Measurements from ENCODE around the gene CHST3.
A peak's percentile ranks its signal among the peaks of the same experiment; 100 is the strongest.

Gene CHST3

GRCh38 chr10:71980181-71981014, 16.2 kb downstream of the CHST3 start:
- Histone ChIP-seq H3K4me1 (ENCODE audit: insufficient read depth, poor library complexity, severe bottlenecking) (peaks cover 18% of the 10 kb centered on the region), H3K27me3 (ENCODE audit: insufficient read depth, poor library complexity, severe bottlenecking) (no peaks in the 10 kb centered on the region), H3K9me3 (ENCODE audit: severe bottlenecking) (no peaks in the 10 kb centered on the region), H3K4me3 (ENCODE audit: severe bottlenecking) (no peak overlapping the region), H3K27ac (ENCODE audit: poor library complexity, severe bottlenecking) (peak overlapping the region; percentile 1), H3K36me3 (ENCODE audit: low read depth) (peaks cover 49% of the 10 kb centered on the region)
- TF ChIP-seq, protein P1, sequence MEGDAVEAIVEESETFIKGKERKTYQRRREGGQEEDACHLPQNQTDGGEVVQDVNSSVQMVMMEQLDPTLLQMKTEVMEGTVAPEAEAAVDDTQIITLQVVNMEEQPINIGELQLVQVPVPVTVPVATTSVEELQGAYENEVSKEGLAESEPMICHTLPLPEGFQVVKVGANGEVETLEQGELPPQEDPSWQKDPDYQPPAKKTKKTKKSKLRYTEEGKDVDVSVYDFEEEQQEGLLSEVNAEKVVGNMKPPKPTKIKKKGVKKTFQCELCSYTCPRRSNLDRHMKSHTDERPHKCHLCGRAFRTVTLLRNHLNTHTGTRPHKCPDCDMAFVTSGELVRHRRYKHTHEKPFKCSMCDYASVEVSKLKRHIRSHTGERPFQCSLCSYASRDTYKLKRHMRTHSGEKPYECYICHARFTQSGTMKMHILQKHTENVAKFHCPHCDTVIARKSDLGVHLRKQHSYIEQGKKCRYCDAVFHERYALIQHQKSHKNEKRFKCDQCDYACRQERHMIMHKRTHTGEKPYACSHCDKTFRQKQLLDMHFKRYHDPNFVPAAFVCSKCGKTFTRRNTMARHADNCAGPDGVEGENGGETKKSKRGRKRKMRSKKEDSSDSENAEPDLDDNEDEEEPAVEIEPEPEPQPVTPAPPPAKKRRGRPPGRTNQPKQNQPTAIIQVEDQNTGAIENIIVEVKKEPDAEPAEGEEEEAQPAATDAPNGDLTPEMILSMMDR (IDR thresholded peaks at IDR 0.05; ENCODE audit: poor library complexity, severe bottlenecking): no peak
- DNase-seq (ENCODE audit: low spot score) (no peak), ATAC-seq (ENCODE audit: low read depth) (no peak)

GRCh38 chr10:71981015-71981875, 17.1 kb downstream of the CHST3 start:
- peaks cover 10% of the 10 kb centered on the region for H3K4me1 ChIP-seq (ENCODE audit: insufficient read depth, poor library complexity, severe bottlenecking)
- peaks cover 57% of the 10 kb centered on the region for H3K36me3 ChIP-seq (ENCODE audit: low read depth)
- no peak overlapping the region for H3K27ac ChIP-seq (ENCODE audit: poor library complexity, severe bottlenecking)
- TF ChIP-seq, protein P1 (IDR thresholded peaks at IDR 0.05; ENCODE audit: poor library complexity, severe bottlenecking): no peak
- H3K9me3 ChIP-seq (ENCODE audit: severe bottlenecking): no peaks in the 10 kb centered on the region
- no peak for DNase-seq (ENCODE audit: low spot score)
- no peak overlapping the region for H3K4me3 ChIP-seq (ENCODE audit: severe bottlenecking)
- ATAC-seq (ENCODE audit: low read depth): no peak
- H3K27me3 ChIP-seq (ENCODE audit: insufficient read depth, poor library complexity, severe bottlenecking): no peaks in the 10 kb centered on the region

DNA sequence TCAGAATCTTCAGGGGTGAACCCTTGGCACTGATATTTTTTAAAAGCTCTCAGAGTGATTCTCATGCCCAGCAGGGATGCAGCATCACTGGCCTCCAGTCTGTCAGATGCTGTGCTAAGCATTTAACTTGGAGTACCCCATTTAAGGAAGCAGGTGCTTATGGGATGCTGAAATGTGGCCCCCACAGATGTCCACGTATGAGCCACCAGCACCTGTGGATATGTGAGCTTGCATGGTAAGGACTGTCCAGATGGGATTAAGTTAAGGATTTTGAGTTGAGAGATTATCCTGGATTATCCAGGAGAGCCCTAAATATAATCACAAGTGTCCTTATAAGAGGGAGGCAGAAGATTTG, 17.7 kb downstream of the CHST3 start:
- peaks cover 4% of the 10 kb centered on the region for H3K4me1 ChIP-seq (ENCODE audit: insufficient read depth, poor library complexity, severe bottlenecking)
- H3K36me3 ChIP-seq (ENCODE audit: low read depth): peaks cover 59% of the 10 kb centered on the region
- H3K4me3 ChIP-seq (ENCODE audit: severe bottlenecking): no peak overlapping the region
- H3K9me3 ChIP-seq (ENCODE audit: severe bottlenecking): no peaks in the 10 kb centered on the region
- DNase-seq (ENCODE audit: low spot score) (no peak), ATAC-seq (ENCODE audit: low read depth) (no peak)
- no peak overlapping the region for H3K27ac ChIP-seq (ENCODE audit: poor library complexity, severe bottlenecking)
- no peaks in the 10 kb centered on the region for H3K27me3 ChIP-seq (ENCODE audit: insufficient read depth, poor library complexity, severe bottlenecking)
- TF ChIP-seq, protein P1 (IDR thresholded peaks at IDR 0.05; ENCODE audit: poor library complexity, severe bottlenecking): no peak

DNA sequence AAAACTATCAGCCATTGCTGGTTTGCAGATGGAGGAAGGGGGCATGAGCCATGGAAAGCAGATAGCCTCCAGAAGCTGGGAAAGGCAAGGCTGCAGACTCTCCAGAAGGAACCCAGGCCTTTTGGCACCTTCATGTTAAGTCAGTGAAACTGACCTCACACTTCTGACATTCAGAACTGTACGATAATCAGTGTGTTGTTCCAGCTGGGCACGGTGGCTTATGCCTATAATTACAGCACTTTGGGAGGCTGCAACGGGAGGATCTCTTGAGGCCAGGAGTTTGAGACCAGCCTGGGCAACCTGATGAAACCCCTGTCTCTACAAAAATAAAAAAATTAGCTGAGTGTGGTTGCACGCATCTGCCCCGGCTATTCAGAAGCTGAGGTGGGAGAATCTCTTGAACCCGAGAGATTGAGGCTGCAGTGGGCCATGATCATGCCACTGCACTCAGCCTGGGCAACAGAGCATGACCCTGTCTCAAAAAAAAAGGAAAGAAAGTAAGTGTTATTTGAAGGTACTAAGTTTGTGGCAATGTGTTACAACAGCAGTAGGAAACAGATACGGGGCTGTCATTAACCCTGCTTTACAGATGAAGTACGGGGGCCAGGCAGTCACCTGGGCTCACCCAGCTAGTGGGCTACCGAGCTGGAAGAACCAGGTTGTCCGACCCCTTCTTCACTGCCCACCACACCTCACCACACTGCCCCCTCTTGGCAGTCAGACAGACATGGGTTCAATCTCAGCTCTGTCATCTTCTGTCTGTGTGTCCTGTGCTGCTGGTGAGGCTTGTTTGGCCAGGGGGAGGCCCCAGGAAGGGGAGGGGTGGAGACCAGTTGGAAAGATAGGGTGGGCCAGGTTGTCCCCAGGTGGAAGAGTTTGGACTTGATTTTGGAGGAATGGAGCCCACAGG, 18.3 kb downstream of the CHST3 start:
- peaks cover 62% of the 10 kb centered on the region for H3K36me3 ChIP-seq (ENCODE audit: low read depth)
- no peaks in the 10 kb centered on the region for H3K4me1 ChIP-seq (ENCODE audit: insufficient read depth, poor library complexity, severe bottlenecking)
- ATAC-seq (ENCODE audit: low read depth) (no peak), DNase-seq (ENCODE audit: low spot score) (no peak)
- no peak overlapping the region for H3K4me3 ChIP-seq (ENCODE audit: severe bottlenecking)
- no peaks in the 10 kb centered on the region for H3K27me3 ChIP-seq (ENCODE audit: insufficient read depth, poor library complexity, severe bottlenecking)
- H3K27ac ChIP-seq (ENCODE audit: poor library complexity, severe bottlenecking): no peak overlapping the region
- H3K9me3 ChIP-seq (ENCODE audit: severe bottlenecking): no peaks in the 10 kb centered on the region
- TF ChIP-seq, protein P1 (IDR thresholded peaks at IDR 0.05; ENCODE audit: poor library complexity, severe bottlenecking): no peak

Data from RWPE2 (cell line).